Left ventricle myocardium inferior (tissue), 1 donor: Measurements from ENCODE around the gene MAP4. TPM values are rescaled to one million over a fixed set of nuclear protein-coding genes. Genes with fewer than 3 reads are reported as not detected.
A peak's percentile ranks its signal among the peaks of the same experiment; 100 is the strongest.

ENCODE experiments used
- DNase-seq: peaks from one replicate; pipeline ENCODE4 v3.0.0-alpha.2; 2020
- H3K27ac ChIP-seq: fragments of 200-600 bp; replicated peaks from 2 replicates; pipeline ENCODE4 v1.8.0; 2021
- H3K27me3 ChIP-seq: fragments of 200-600 bp; 2 replicates; pipeline ENCODE4 v1.8.0; 2021; ENCODE audit warnings: low read depth
- H3K36me3 ChIP-seq: fragments of 200-600 bp; 2 replicates; pipeline ENCODE4 v1.8.0; 2021
- H3K4me1 ChIP-seq: fragments of 200-600 bp; 2 replicates; pipeline ENCODE4 v1.8.0; 2021
- H3K4me3 ChIP-seq: fragments of 200-600 bp; 2 replicates; pipeline ENCODE4 v1.8.0; 2021; ENCODE audit warnings: mild to moderate bottlenecking, moderate library complexity
- H3K9me3 ChIP-seq: fragments of 200-600 bp; replicated peaks from 2 replicates; pipeline ENCODE4 v1.8.0; 2021
- CTCF ChIP-seq: fragments of 200-600 bp; IDR thresholded peaks from 2 replicates; pipeline ENCODE4 v1.8.0; 2021; ENCODE audit warnings: antibody characterized with exemption, mild to moderate bottlenecking, borderline replicate concordance
- intact Hi-C: fragments of 100-400 bp; cut with micrococcal nuclease; formaldehyde crosslinking; loops from one replicate; pipeline ENCODE4 v1.11.0; 2022
- total RNA-seq: library from RNA; stranded (reverse); fragmentation: NEBNext Ultra II Directional; extraction: Animal tissue kit (Norgen Biotek cat#: 25700); gene quantifications from one replicate; pipeline ENCODE4 v1.2.1, GENCODE V29; 2021
- donor health status: DM: no; HTN: yes; CAD: no; lungs with severe emphysema.

The MAP4 gene
- total RNA-seq, 1 donor from 2014 or later, result 662 TPM

- intact Hi-C loops, result no loop called here
- Histone ChIP-seq H3K27ac (no peak overlapping the region), H3K4me1 (peaks cover 76% of the 10 kb centered on the region)
These were observed 16.0 kb downstream of the MAP4 start for GRCh38 chr3:48000212-48000611.

GRCh38 chr3:47996440-47996839 is 19.8 kb downstream of the MAP4 start:
- Histone ChIP-seq H3K36me3 (peaks cover 27% of the 10 kb centered on the region), H3K4me1 (peaks cover 69% of the 10 kb centered on the region), H3K27me3 (no peaks in the 10 kb centered on the region), H3K27ac (peak overlapping the region; percentile 24), H3K4me3 (no peak overlapping the region), H3K9me3 (no peaks in the 10 kb centered on the region)
- intact Hi-C loops, result loop anchor here (10.0 kb wide), 2 partner anchors 88 to 162 kb away; no protein-coding TSS in a partner anchor
- no peak for DNase-seq
- TF ChIP-seq CTCF, result no peak

More at GRCh38 chr3:48000212-48000611, 16.0 kb downstream of the MAP4 start:
- Histone ChIP-seq H3K27me3 (no peaks in the 10 kb centered on the region), H3K4me3 (no peak overlapping the region), H3K9me3 (no peaks in the 10 kb centered on the region), H3K36me3 (peaks cover 1% of the 10 kb centered on the region)
- no peak for TF ChIP-seq CTCF
- DNase-seq, result no peak

- DNase-seq, result no peak
- TF ChIP-seq CTCF, result no peak
- H3K27me3 ChIP-seq, result no peaks in the 10 kb centered on the region
- no peak overlapping the region for H3K4me3 ChIP-seq
- H3K36me3 ChIP-seq, result peaks cover 32% of the 10 kb centered on the region
- no peaks in the 10 kb centered on the region for H3K9me3 ChIP-seq
- H3K4me1 ChIP-seq, result peaks cover 65% of the 10 kb centered on the region
- no peak overlapping the region for H3K27ac ChIP-seq
- intact Hi-C loops, result loop anchor here (10.0 kb wide), 2 partner anchors 91 to 159 kb away; no protein-coding TSS in a partner anchor
These were observed 22.0 kb downstream of the MAP4 start for GRCh38 chr3:47994180-47994579.

GRCh38 chr3:47991341-47991740 is 24.9 kb downstream of the MAP4 start:
- H3K27ac ChIP-seq, result no peak overlapping the region
- no peaks in the 10 kb centered on the region for H3K27me3 ChIP-seq
- peaks cover 58% of the 10 kb centered on the region for H3K4me1 ChIP-seq
- H3K9me3 ChIP-seq, result no peaks in the 10 kb centered on the region
- peaks cover 32% of the 10 kb centered on the region for H3K36me3 ChIP-seq
- no peak for DNase-seq
- no peak overlapping the region for H3K4me3 ChIP-seq
- TF ChIP-seq CTCF, result no peak
- intact Hi-C loops, result loop anchor here (10.0 kb wide), 2 partner anchors 93 to 157 kb away; no protein-coding TSS in a partner anchor

- H3K27me3 ChIP-seq, result no peaks in the 10 kb centered on the region
- DNase-seq, result peak; percentile 58
- no peaks in the 10 kb centered on the region for H3K9me3 ChIP-seq
- peaks cover 59% of the 10 kb centered on the region for H3K4me1 ChIP-seq
- intact Hi-C loops, result loop anchor here (10.0 kb wide), 3 partner anchors 95 to 165 kb away; no protein-coding TSS in a partner anchor
- TF ChIP-seq CTCF, result peak; percentile 95
- H3K4me3 ChIP-seq, result no peak overlapping the region
- H3K36me3 ChIP-seq, result peaks cover 28% of the 10 kb centered on the region
- H3K27ac ChIP-seq, result peak overlapping the region; percentile 29
These were observed 26.2 kb downstream of the MAP4 start for GRCh38 chr3:47989981-47990440.
